ENCODE data around the gene SUPT3H. TPM values are rescaled to one million over a fixed set of nuclear protein-coding genes. Genes with fewer than 3 reads are reported as not detected.
"Not testable (repeated sequence)": the region's sequence is repeated elsewhere in the genome, so short reads cannot be mapped to it uniquely, and the experiment has no call there.

Gene SUPT3H
- total RNA-seq, 2 experiments from 2014 or later: 8.7 to 9.0 TPM

DNA sequence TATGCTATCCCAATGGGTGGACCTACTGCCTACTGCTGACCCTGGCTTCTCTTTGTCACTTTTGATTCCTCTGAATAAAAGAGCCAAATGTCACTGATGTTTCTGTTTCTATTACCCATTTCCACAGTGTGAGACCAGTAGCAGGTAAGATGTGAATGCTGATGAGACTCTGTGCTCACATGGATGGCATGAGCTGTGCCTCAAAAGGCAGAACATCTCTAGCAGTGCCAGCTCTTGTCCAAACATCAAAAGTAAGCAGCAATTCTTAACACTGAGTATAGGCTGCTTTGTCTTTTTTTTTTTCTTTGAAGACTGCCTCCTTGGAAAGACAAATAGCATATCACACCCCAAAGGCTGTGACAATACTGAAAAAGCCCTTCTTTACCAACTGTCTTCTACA, 508.8 kb downstream of the SUPT3H start:
- DNase-seq: no peak
- H3K4me1 Mint-ChIP-seq: peaks cover 13% of the 10 kb centered on the region
- POLR2A ChIA-PET: interaction anchor here (0.6 kb wide), 1 partner anchor 1076 kb away, joined by 6 read pairs; no protein-coding TSS in a partner anchor
- H3K27ac Mint-ChIP-seq: no peak overlapping the region
- no peaks in the 10 kb centered on the region for H3K27me3 Mint-ChIP-seq
- no peak overlapping the region for H3K4me3 Mint-ChIP-seq
- CTCF ChIA-PET: interaction anchor here (0.6 to 1.6 kb wide), 2 partner anchors 10 to 123 kb away, joined by 3 read pairs; no protein-coding TSS in a partner anchor
- H3K9me3 Mint-ChIP-seq: peaks cover 30% of the 10 kb centered on the region
- peaks cover 37% of the 10 kb centered on the region for H3K36me3 Mint-ChIP-seq (ENCODE audit: low read depth)

DNA sequence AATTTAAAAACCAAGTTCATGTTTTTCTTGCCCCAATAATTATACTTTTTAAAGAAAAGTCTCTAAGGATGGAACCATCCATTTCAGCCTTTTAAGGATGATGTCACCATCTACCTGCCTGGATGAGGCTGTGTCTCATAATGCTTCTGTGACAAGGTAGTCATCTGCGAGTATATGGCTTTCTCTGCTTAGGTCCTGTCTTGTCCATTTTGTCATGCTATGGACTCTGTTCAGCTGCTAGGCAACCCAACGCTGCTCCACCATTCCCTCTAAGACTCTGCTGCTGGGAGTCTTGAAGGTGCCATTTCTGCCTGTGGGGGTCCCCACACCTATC, 509.4 kb downstream of the SUPT3H start:
- Mint-ChIP-seq H3K36me3 (ENCODE audit: low read depth) (peaks cover 42% of the 10 kb centered on the region), H3K27ac (no peak overlapping the region), H3K4me1 (peaks cover 13% of the 10 kb centered on the region), H3K4me3 (no peak overlapping the region), H3K27me3 (no peaks in the 10 kb centered on the region), H3K9me3 (peaks cover 34% of the 10 kb centered on the region)
- ChIA-PET POLR2A (interaction anchor here (0.6 kb wide), 1 partner anchor 1077 kb away, joined by 6 read pairs; no protein-coding TSS in a partner anchor), CTCF (interaction anchor here (0.6 kb wide), 1 partner anchor 123 kb away, joined by 3 read pairs; no protein-coding TSS in a partner anchor)
- no peak for DNase-seq

DNA sequence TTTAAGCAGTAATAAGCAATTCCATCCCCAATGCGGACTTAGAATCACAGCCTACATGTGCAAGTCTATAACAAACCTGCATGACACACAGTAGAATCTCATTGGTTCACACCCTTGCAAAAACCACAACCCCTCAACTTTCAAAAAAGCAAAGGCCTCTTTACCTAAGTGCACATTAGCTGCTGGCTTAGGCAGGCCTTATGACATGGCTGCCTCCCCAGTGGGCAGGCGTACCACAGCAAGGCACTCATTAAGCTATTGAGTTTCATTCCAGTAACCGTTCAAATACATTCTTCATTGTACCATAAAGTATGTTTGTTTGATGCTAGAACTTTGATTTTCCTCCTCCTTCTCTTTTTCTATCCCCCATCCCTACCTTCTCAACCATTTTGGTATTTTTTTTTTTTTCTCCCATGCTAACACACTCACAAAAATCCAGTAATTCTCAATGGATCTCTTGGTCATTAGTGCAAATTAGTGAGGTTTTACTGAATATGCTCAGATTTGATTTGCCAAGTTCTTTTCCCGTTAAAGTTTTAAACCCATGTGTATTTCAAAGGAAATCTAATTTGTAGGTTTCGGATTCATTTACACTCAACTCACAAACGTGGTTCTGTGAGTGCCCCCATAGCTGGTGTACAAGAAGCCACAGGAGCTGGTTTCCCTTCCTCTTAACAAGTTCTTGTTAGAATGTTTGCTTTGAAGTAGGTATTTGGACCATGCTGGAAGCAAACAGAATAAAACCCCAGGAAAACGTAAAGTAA, 510.0 kb downstream of the SUPT3H start:
- Mint-ChIP-seq H3K9me3 (peaks cover 36% of the 10 kb centered on the region), H3K4me1 (peaks cover 13% of the 10 kb centered on the region), H3K27ac (no peak overlapping the region), H3K4me3 (no peak overlapping the region), H3K36me3 (ENCODE audit: low read depth) (peaks cover 45% of the 10 kb centered on the region), H3K27me3 (no peaks in the 10 kb centered on the region)
- POLR2A ChIA-PET: no interaction called here
- CTCF ChIA-PET: interaction anchor here (0.6 kb wide), 1 partner anchor 649 kb away, joined by 3 read pairs; no protein-coding TSS in a partner anchor
- no peak for DNase-seq

DNA sequence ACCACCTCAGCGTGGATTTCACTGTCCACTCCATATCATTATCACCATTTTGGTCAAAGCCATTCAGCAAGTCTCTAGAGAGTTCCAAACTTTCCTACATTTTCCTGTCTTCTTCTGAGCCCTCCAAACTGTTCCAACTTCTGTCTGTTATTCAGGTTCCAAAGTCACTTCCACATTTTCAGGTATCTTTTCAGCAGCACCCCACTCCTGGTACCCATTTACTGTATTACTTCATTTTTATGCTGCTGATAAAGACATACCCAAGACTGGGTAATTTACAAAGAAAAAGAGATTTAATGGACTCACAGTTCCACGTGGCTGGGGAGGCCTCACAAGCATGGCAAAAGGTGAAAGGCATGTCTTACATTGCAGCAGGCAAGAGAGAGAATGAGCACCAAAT, 512.5 kb downstream of the SUPT3H start:
- H3K4me3 Mint-ChIP-seq, POLR2A ChIA-PET, DNase-seq, H3K27ac Mint-ChIP-seq, H3K27me3 Mint-ChIP-seq: not testable (repeated sequence)
- H3K4me1 Mint-ChIP-seq: peaks cover 13% of the 10 kb centered on the region
- peaks cover 36% of the 10 kb centered on the region for H3K9me3 Mint-ChIP-seq
- H3K36me3 Mint-ChIP-seq (ENCODE audit: low read depth): peaks cover 55% of the 10 kb centered on the region
- CTCF ChIA-PET: interaction anchor here (0.6 kb wide), 1 partner anchor 290 kb away, joined by 4 read pairs; no protein-coding TSS in a partner anchor

DNA sequence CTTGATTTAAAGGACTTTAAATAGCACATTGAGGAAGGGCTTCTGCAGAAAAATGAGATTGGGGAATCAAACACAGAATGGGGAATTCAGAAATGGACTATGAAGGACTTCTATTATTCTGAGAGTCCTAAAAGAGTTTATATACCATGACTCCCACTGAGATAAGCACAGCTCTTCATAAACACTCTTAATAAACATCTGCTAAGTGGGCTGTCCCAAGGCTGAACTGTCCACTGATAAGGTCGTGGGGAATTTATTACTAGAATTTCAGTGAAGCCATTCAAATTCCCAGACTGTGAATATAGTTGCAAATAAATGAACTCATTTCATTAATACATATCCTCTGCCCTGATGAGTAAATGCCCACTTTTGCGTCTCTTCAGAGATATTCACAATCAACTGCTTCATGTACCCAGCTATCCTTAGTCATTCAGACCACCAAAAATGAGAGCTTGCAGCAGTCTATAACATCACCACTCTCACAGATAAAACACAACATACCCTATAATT, 517.8 kb downstream of the SUPT3H start:
- Mint-ChIP-seq H3K4me3 (no peak overlapping the region), H3K27me3 (no peaks in the 10 kb centered on the region), H3K9me3 (peaks cover 21% of the 10 kb centered on the region), H3K27ac (no peak overlapping the region), H3K4me1 (no peaks in the 10 kb centered on the region), H3K36me3 (ENCODE audit: low read depth) (peaks cover 33% of the 10 kb centered on the region)
- ChIA-PET CTCF (no interaction called here), POLR2A (no interaction called here)
- DNase-seq: no peak

DNA sequence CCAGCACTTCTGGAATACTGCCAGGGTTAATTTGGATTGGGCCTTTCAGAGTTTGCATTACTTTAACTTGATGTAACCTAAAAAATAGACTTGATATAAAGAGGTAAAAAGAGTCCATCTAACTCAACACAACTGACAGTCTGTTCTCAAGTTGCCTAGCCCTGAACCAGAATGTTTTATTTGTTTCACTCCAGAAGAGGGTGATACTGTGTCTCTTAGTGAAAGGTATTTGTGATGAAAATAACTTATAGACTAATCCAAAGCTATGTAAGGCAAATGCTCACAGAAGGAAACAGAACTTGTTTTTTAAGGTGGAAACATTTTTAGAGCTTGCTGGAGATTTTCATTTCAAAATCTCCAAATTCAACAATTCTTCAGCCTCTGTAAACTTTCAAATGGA, 518.7 kb downstream of the SUPT3H start:
- Mint-ChIP-seq H3K36me3 (ENCODE audit: low read depth) (peaks cover 27% of the 10 kb centered on the region), H3K4me3 (no peak overlapping the region), H3K4me1 (no peaks in the 10 kb centered on the region), H3K9me3 (peaks cover 14% of the 10 kb centered on the region), H3K27ac (no peak overlapping the region), H3K27me3 (no peaks in the 10 kb centered on the region)
- DNase-seq: no peak
- CTCF ChIA-PET: interaction anchor here (0.9 kb wide), 1 partner anchor 204 kb away, joined by 4 read pairs; no protein-coding TSS in a partner anchor
- POLR2A ChIA-PET: no interaction called here

DNA sequence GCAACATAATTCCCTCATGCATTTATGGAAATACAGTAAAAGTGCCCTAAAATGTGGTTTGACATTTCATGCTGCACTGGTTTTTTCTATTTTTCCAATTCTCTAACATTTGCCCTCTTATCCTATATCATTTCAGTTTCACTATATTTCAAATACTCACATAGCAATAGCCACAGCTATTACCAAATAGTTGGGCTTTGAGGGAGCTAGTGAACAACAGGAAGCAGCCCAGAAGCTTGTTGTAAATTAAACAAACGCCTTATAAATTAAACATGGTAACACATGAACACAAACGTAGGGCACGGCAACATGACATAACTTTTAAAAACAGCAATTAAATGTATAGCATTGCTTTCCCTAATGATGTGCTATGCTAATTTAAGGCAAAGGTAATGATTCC, 521.3 kb downstream of the SUPT3H start:
- ChIA-PET CTCF (no interaction called here), POLR2A (no interaction called here)
- peaks cover 13% of the 10 kb centered on the region for H3K36me3 Mint-ChIP-seq (ENCODE audit: low read depth)
- H3K9me3 Mint-ChIP-seq: peaks cover 6% of the 10 kb centered on the region
- H3K27ac Mint-ChIP-seq: no peak overlapping the region
- no peak for DNase-seq
- no peak overlapping the region for H3K4me3 Mint-ChIP-seq
- H3K27me3 Mint-ChIP-seq: no peaks in the 10 kb centered on the region
- no peaks in the 10 kb centered on the region for H3K4me1 Mint-ChIP-seq

DNA sequence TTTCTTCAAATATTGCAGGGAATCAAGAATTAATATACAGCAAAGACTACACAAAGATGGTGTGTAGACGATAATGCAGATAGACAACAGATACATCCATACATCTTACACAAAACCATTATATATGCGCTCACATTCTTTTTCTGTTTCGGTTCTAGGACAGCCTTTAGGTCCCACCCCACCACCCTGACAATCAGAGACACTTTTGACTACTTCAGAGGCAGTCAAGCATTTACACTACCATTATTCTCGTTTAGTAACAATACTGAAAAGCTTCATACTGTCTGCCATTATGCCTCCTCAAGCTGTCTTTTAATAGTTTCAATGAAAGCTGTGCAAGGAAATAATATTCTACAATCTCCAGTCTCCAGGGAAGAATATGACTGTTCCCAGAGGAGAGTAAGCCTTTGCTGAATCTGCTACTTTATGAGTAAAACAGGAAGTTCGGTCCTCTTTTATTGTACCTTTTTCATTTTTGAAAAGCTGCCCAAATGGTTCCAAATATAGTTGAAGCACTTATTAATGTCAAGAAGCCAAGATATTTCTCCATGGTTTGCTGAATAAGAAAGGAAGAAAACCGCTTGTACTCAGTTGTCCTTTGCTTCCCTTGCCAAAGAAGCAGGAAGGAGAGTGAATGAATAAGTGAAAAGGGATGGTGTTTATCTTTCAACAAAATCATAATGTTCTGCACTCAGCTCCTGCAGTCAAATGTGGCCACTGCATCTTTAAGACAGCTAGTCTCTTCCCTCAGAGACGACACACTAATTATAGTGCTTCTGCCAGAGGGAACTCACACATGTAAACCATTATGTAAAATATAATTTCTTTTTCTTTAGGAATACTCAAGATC, 521.9 kb downstream of the SUPT3H start:
- H3K9me3 Mint-ChIP-seq: peaks cover 6% of the 10 kb centered on the region
- POLR2A ChIA-PET: no interaction called here
- peaks cover 13% of the 10 kb centered on the region for H3K36me3 Mint-ChIP-seq (ENCODE audit: low read depth)
- H3K27ac Mint-ChIP-seq: no peak overlapping the region
- no peaks in the 10 kb centered on the region for H3K27me3 Mint-ChIP-seq
- H3K4me3 Mint-ChIP-seq: no peak overlapping the region
- no peaks in the 10 kb centered on the region for H3K4me1 Mint-ChIP-seq
- CTCF ChIA-PET: no interaction called here
- DNase-seq: no peak

DNA sequence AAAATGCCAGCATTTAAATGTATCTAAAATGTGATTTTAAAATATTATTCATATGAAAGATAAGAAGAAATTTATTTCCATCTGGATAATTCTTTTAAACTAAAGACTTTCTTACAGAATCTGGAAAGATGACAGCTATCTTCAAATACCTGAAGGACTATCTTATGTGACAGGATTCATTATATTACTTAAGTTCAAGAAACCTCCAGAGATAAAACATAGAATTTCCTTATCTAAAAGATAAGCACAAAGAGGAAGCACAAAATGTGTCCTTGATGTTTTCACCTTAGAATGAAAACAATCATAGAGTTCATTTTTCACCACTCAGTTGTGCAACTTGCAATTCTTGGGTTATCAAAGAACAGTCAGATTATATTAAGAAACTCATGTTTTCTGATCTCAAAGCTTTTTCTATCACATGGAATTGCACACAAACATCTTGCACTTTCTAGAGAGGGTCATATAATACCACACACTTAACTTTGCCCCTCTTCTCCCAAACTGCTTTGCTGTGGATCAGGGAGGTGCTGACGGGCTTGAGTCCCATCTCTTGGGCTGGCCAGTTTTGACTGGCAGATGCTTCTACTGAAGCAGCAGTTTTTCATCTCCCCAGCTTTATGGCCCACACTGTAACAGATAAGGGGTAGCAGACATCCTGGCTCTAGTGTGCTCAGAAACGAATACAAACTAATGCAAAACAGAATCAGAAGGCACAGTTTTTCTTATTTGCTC, 522.9 kb downstream of the SUPT3H start:
- H3K36me3 Mint-ChIP-seq (ENCODE audit: low read depth): peaks cover 8% of the 10 kb centered on the region
- H3K9me3 Mint-ChIP-seq: peaks cover 6% of the 10 kb centered on the region
- no peak for DNase-seq
- no peak overlapping the region for H3K4me3 Mint-ChIP-seq
- no peak overlapping the region for H3K27ac Mint-ChIP-seq
- CTCF ChIA-PET: no interaction called here
- POLR2A ChIA-PET: no interaction called here
- no peaks in the 10 kb centered on the region for H3K27me3 Mint-ChIP-seq
- no peaks in the 10 kb centered on the region for H3K4me1 Mint-ChIP-seq

DNA sequence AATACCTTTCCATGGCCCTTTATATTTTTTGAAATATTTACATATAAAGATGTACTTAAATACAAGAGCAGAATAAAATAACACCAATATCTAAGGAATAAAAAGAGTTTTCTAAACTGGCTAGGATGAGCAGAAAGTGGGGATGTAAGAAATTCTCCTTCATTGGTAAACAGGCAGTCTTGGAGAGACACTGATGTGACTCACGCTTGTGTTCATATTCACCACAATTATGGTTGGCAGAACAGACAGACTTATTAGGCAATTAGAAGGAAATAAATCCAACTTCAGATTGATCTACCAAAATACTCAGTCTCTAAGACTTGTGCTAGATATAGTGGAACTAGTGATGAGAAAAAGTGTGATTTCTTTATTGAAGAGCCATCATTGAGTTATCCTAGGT, 526.6 kb downstream of the SUPT3H start:
- Mint-ChIP-seq H3K4me3 (no peak overlapping the region), H3K27ac (no peak overlapping the region), H3K9me3 (peaks cover 2% of the 10 kb centered on the region), H3K27me3 (no peaks in the 10 kb centered on the region), H3K4me1 (no peaks in the 10 kb centered on the region), H3K36me3 (ENCODE audit: low read depth) (peaks cover 6% of the 10 kb centered on the region)
- CTCF ChIA-PET: no interaction called here
- POLR2A ChIA-PET: no interaction called here
- DNase-seq: no peak

DNA sequence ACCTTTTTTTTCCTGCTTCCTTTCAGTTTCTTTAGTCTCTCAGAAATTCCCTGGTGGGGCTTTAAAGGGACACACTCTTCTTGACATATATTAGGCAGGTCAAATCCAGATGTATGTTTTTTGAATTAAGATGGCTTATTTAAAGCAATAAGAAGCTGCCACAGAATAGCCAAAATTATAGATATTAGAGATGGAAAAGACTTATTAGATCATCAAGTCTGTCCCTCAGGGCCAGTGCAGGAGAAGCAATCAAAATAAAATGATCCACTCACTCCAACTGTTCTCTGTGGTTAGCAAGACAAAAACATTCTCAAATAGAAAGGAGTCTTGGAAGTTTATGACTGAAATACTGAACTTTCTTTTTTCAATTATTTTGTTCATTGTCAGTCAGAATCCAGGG, 527.4 kb downstream of the SUPT3H start:
- no peak overlapping the region for H3K4me3 Mint-ChIP-seq
- no peak for DNase-seq
- peaks cover 6% of the 10 kb centered on the region for H3K36me3 Mint-ChIP-seq (ENCODE audit: low read depth)
- no peaks in the 10 kb centered on the region for H3K27me3 Mint-ChIP-seq
- ChIA-PET CTCF (no interaction called here), POLR2A (no interaction called here)
- H3K27ac Mint-ChIP-seq: no peak overlapping the region
- peaks cover 2% of the 10 kb centered on the region for H3K9me3 Mint-ChIP-seq
- H3K4me1 Mint-ChIP-seq: no peaks in the 10 kb centered on the region

DNA sequence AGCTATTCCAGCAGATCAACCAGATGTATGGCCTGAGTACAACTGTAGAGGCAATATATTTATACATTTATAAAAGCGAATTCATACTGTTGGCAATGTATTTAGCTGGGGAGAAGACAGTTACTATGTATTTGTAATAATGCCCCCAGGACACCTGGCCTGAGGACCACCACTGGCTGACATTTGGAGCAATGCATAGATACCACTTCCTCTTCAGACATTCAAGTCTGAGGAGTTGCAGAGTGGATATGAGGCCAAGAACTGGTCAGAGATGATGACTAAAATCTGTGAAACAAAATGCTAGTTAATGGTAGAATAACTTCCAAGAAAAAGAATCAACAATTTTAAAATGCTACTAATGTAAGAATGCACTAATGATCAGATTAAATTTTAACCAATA, 527.9 kb downstream of the SUPT3H start:
- Mint-ChIP-seq H3K27me3 (no peaks in the 10 kb centered on the region), H3K27ac (no peak overlapping the region), H3K4me1 (no peaks in the 10 kb centered on the region), H3K4me3 (no peak overlapping the region), H3K36me3 (ENCODE audit: low read depth) (peaks cover 6% of the 10 kb centered on the region), H3K9me3 (peaks cover 2% of the 10 kb centered on the region)
- ChIA-PET CTCF (no interaction called here), POLR2A (no interaction called here)
- no peak for DNase-seq

DNA sequence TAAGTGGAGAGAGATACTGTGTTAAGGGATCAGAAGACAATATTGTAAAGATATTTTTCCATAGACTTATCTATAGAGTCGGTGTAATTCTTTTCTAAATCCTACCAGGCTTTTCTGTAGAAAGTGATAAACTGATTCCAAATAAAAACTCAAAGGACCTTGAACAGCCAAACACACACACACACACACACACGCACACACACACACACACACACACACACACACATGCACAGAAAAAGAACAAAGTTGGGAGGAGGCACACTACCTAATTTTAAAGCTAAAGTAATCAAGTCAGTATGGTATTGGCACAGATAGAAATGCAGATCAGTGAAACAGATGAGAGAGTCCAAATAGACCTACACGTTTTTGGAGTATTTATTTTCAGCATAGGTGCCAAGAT, 534.0 kb downstream of the SUPT3H start:
- H3K27ac Mint-ChIP-seq: no peak overlapping the region
- H3K4me3 Mint-ChIP-seq: no peak overlapping the region
- ChIA-PET POLR2A (no interaction called here), CTCF (interaction anchor here (0.6 kb wide), 1 partner anchor 67 kb away, joined by 3 read pairs; no protein-coding TSS in a partner anchor)
- H3K4me1 Mint-ChIP-seq: no peaks in the 10 kb centered on the region
- H3K27me3 Mint-ChIP-seq: no peaks in the 10 kb centered on the region
- H3K9me3 Mint-ChIP-seq: no peaks in the 10 kb centered on the region
- H3K36me3 Mint-ChIP-seq (ENCODE audit: low read depth): peaks cover 2% of the 10 kb centered on the region
- no peak for DNase-seq
